ENCODE data around the gene ACOT12. TPM values are rescaled to one million over a fixed set of nuclear protein-coding genes. Genes with fewer than 3 reads are reported as not detected.

The ACOT12 gene
- polyA plus RNA-seq, 1 donor (not counting 4 experiments of a cell fraction or from before 2014, with no cell fraction given), result not detected

DNA sequence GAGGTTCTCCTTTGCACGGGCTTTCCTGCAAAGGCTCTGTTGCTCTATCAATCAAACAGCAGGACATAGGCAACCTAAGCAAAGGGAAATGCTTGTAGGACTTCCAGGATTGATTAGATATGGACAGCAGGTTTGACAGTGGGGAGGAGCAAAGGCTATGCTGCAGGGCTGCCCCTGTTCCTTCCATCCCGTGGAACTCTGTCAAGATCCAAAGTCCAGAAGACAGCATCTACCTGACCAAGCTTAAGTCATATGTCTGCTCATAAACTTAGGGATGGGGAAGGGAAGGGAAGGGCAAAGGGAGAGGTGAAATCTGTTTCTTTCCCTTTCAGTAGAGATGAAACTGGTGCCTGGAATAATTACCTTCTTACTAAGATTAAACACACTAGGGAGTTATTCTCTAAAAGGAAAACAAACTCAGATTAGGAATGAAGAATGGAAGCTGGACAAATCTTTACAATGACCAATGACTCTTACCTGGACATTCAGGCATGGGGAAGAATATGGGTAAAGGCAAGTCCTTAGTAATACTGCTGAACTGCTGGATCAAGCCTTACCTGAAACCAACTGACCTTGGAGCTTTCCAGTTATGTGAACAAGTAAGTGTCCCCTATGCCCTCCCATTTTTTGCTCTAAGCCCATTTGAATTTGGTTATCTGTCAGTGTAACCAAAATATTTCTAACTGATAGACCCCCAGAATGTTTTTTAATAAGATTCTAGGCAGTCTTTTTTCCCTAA lies 8.4 kb upstream of the ACOT12 start:
- FAIRE-seq, result no peak
- TF ChIP-seq EZH2 (IDR thresholded peaks at IDR 0.05; ENCODE audit: low read length), result no peak
- TF ChIP-seq, protein P1, sequence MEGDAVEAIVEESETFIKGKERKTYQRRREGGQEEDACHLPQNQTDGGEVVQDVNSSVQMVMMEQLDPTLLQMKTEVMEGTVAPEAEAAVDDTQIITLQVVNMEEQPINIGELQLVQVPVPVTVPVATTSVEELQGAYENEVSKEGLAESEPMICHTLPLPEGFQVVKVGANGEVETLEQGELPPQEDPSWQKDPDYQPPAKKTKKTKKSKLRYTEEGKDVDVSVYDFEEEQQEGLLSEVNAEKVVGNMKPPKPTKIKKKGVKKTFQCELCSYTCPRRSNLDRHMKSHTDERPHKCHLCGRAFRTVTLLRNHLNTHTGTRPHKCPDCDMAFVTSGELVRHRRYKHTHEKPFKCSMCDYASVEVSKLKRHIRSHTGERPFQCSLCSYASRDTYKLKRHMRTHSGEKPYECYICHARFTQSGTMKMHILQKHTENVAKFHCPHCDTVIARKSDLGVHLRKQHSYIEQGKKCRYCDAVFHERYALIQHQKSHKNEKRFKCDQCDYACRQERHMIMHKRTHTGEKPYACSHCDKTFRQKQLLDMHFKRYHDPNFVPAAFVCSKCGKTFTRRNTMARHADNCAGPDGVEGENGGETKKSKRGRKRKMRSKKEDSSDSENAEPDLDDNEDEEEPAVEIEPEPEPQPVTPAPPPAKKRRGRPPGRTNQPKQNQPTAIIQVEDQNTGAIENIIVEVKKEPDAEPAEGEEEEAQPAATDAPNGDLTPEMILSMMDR (optimal IDR thresholded peaks at IDR 0.05 in 1 of 3, IDR thresholded peaks at IDR 0.05 in 1 of 3, conservative IDR thresholded peaks at IDR 0.05 in 1 of 3; ENCODE audit: extremely low read depth in 1 of 3, insufficient read depth in 2 of 3, low read length in 3 of 3), result no peak

DNA sequence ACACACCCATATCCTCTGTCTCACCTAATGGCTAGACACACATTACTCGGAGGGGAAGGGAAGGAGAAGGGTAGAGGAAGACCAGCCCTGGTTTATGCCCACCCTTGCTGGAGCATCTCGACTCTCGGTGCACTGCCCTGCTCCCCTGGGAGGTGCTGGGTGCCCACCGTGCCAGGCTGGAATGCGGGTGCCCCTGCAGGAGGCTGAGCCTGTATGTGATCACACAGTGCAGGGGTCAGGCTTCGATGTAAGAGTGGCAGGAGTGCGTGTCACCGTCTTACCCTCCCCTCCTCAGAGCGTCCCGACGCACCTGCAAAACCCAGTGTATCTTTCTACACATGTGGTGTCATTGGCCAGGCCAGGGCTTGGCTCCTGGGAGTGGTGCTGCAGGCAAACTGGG lies 7.3 kb upstream of the ACOT12 start:
- no peaks in the 10 kb centered on the region for H3K9me3 ChIP-seq (ENCODE audit: control insufficient read depth, low read depth, low read length)
- no peak for TF ChIP-seq EZH2 (IDR thresholded peaks at IDR 0.05; ENCODE audit: low read length)
- TF ChIP-seq, protein P1 (optimal IDR thresholded peaks at IDR 0.05 in 1 of 3, IDR thresholded peaks at IDR 0.05 in 1 of 3, conservative IDR thresholded peaks at IDR 0.05 in 1 of 3; ENCODE audit: extremely low read depth in 1 of 3, insufficient read depth in 2 of 3, low read length in 3 of 3), result no peak
- no peak overlapping the region for H3K9ac ChIP-seq (ENCODE audit: control insufficient read depth, extremely low read depth, insufficient read depth, low read length)
- no peak overlapping the region for H3K27ac ChIP-seq (ENCODE audit: control insufficient read depth, insufficient read depth, low read length)
- no peak overlapping the region for H2AFZ ChIP-seq (ENCODE audit: control insufficient read depth, low read length)
- dilution Hi-C loops (cut with MboI; ENCODE audit: extremely low pct_ligation_motif_present, low sequenced_read_pairs), result no loop called here
- no peak overlapping the region for H3K4me2 ChIP-seq (ENCODE audit: control insufficient read depth, extremely low read depth, insufficient read depth, low read depth, low read length)
- no peak overlapping the region for H3K4me3 ChIP-seq (ENCODE audit: control insufficient read depth in 2 of 3, extremely low read depth in 1 of 3, insufficient read depth in 2 of 3, low read depth in 1 of 3, low read length in 3 of 3)
- H3K79me2 ChIP-seq (ENCODE audit: control insufficient read depth, insufficient read depth, low read length), result no peaks in the 10 kb centered on the region
- FAIRE-seq (no peak), DNase-seq (ENCODE audit: low read depth, low spot score) (no peak)
- H3K27me3 ChIP-seq (ENCODE audit: control insufficient read depth, extremely low read depth, insufficient read depth, low read length), result peaks cover 4% of the 10 kb centered on the region
- no peaks in the 10 kb centered on the region for H3K9me1 ChIP-seq (ENCODE audit: control insufficient read depth, extremely low read depth, insufficient read depth, low read length)
- no peaks in the 10 kb centered on the region for H3K4me1 ChIP-seq (ENCODE audit: control insufficient read depth, extremely low read depth, insufficient read depth, low read length)
- no peaks in the 10 kb centered on the region for H3K36me3 ChIP-seq (ENCODE audit: control insufficient read depth in 2 of 2, extremely low read depth in 1 of 2, insufficient read depth in 2 of 2, low read length in 2 of 2)
- no peaks in the 10 kb centered on the region for H4K20me1 ChIP-seq (ENCODE audit: control insufficient read depth, extremely low read depth, insufficient read depth, low read length)

More for the DNA sequence above, 8.4 kb upstream of the ACOT12 start:
- dilution Hi-C loops (cut with MboI; ENCODE audit: extremely low pct_ligation_motif_present, low sequenced_read_pairs), result no loop called here
- no peaks in the 10 kb centered on the region for H3K9me3 ChIP-seq (ENCODE audit: control insufficient read depth, low read depth, low read length)
- H2AFZ ChIP-seq (ENCODE audit: control insufficient read depth, low read length), result no peak overlapping the region
- H3K4me3 ChIP-seq (ENCODE audit: control insufficient read depth in 2 of 3, extremely low read depth in 1 of 3, insufficient read depth in 2 of 3, low read depth in 1 of 3, low read length in 3 of 3), result no peak overlapping the region
- no peaks in the 10 kb centered on the region for H3K36me3 ChIP-seq (ENCODE audit: control insufficient read depth in 2 of 2, extremely low read depth in 1 of 2, insufficient read depth in 2 of 2, low read length in 2 of 2)
- peaks cover under 1% of the 10 kb centered on the region for H3K27me3 ChIP-seq (ENCODE audit: control insufficient read depth, extremely low read depth, insufficient read depth, low read length)
- no peaks in the 10 kb centered on the region for H3K4me1 ChIP-seq (ENCODE audit: control insufficient read depth, extremely low read depth, insufficient read depth, low read length)
- no peaks in the 10 kb centered on the region for H3K9me1 ChIP-seq (ENCODE audit: control insufficient read depth, extremely low read depth, insufficient read depth, low read length)
- H3K27ac ChIP-seq (ENCODE audit: control insufficient read depth, insufficient read depth, low read length), result no peak overlapping the region
- no peak overlapping the region for H3K9ac ChIP-seq (ENCODE audit: control insufficient read depth, extremely low read depth, insufficient read depth, low read length)
- H3K4me2 ChIP-seq (ENCODE audit: control insufficient read depth, extremely low read depth, insufficient read depth, low read depth, low read length), result no peak overlapping the region
- H3K79me2 ChIP-seq (ENCODE audit: control insufficient read depth, insufficient read depth, low read length), result no peaks in the 10 kb centered on the region
- DNase-seq (ENCODE audit: low read depth, low spot score), result no peak
- H4K20me1 ChIP-seq (ENCODE audit: control insufficient read depth, extremely low read depth, insufficient read depth, low read length), result no peaks in the 10 kb centered on the region

Measured in keratinocyte (primary cell).